ENCODE results near the gene DNAJC12.
A peak's percentile ranks its signal among the peaks of the same experiment; 100 is the strongest.
"Not testable (repeated sequence)": the region's sequence is repeated elsewhere in the genome, so short reads cannot be mapped to it uniquely, and the experiment has no call there.

DNAJC12 gene

DNA sequence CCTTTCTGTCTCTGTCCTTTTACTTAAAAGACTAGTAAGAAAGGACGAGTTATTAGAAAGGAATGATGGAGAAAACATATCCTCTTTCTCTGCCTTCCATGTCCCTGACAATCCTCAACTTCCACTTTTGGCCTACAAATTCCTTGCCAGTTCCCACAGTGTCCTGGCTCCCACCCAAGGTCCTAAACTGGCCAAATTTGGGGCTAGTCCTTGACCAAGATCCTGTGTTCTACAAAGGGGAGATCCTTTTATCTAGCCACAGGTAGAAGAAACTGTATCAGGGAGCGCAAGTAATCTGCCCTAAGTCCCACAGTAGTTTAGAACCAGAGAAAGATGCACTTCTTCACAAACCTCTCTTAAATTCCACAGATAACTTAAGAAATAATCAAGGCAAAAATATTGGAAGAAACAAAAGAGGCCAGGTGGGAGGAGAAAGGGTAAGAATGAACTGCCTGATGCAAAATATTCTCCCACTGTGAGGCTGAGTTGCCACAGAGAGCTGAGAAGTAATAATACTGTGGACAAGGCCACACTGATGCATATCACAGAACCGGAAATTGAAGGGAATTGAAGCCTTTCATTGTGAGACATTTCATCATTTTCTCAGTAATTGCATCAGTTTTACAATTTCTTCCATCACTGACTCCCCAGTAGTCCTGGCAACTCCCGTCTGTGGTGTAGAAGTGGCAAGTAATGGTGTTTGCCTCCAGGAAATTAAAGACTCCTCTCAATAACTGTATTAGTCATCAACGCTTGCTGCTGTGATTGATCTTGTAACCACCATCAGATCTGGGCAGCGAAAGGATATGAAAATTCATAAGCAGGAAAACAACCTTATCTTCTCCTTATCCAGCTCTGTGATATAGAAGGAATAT is 47.2 kb downstream of the DNAJC12 start:
- DNase-seq (ENCODE audit: low read depth), result peak; percentile 34

DNA sequence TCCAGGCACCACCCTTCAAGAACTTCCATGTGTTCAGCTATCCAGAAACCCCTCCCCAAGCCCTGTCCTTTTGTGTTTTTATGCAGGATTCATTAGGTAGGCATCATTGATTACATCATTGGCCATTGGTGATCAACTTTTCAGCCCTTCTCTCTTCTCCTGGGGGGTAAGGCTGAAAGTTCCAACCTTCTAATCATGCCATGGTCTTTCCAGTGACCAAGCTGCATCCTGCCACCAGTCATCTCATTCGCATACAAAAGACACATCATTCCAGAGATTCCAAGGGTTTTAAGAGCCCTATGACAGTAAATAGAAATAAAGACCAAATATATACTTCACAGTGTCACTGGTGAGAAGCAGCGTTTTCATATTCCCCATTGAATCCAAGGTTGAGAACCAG is 48.2 kb downstream of the DNAJC12 start:
- no peak for DNase-seq (ENCODE audit: low read depth)

DNA sequence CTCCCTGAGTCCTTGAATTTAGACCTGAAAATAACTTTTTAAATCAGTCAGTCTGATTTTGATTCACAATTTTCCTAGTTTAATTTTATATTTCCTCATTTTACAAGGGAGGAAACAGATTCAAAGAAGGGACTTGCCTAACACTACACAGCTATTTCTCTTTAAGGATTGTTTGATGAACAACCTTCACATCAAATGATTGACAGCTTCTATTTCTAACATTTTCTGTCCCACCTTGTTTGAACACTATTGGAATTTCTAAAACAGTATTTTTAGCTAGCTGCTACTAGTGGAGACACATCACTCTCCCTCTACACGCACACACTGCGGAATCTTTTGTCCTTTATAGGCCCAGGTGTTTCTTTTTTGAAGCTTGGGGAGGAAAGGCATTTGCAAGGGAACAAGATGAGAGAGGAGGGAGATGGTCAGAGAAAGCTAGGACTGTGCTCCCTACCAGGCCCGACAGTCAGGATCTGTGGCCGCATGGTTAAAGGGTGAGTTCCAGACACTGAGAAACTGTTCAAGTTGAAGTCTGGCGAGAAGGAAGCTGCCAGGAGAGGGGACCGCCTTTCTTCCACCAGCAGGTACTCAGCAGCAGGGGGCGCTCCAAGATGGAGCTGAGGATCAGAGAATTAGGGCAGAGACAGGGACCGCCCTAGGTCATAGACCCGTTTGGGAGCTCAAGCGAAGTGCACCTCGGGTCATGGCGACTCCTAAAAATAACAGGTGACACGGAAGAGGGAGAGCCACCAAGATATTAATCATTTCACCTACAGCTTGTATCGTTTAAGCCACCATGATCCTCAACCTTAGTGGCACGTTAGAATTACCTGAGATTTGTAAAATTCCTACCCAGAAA is 49.7 kb downstream of the DNAJC12 start:
- DNase-seq (ENCODE audit: low read depth), result peak; percentile 25

- DNase-seq (ENCODE audit: low read depth), result no peak
These were observed 52.9 kb downstream of the DNAJC12 start for GRCh38 chr10:67785098-67785497.

DNA sequence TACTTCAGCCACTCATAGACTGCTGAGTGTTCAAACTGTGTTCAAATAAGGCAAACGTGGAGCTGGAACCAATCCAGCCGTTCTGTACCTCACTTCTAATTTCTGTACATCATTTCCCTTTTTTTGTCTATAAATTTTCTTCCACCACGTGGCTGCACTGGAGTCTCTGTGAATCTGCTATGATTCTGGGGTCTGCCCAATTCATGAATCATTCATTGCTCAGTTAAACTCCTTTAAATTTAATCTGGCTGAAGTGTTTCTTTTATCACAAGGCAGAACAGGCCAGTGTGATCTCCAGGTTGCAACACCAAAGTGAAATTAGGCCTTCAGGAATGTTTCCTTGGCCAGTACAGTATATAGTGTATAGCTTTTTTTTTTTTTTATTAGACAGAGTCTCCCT is 53.5 kb downstream of the DNAJC12 start:
- DNase-seq (ENCODE audit: low read depth), result no peak

- DNase-seq (ENCODE audit: low read depth), result no peak
These were observed 54.2 kb downstream of the DNAJC12 start for GRCh38 chr10:67783606-67784294.

DNA sequence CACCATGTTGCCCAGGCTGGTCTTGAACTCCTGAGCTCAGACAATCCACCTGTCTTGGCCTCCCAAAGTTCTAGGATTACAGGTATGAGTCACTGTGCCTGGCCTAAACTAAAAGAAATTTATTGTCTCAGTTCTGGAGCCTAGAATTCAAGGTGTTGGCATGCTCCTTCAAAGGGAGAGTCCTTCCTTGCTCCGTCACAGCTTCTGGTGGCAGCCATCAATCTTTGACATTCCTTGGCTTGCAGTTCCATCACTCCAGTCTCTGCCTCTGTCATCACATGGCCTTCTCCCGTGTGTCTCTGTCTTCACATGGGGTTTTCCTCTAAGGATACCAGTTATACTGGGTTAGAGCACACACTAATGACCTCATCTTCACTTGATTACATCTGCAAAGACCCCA is 55.5 kb downstream of the DNAJC12 start:
- no peak for DNase-seq (ENCODE audit: low read depth)

GRCh38 chr10:67780759-67781538 is 57.0 kb downstream of the DNAJC12 start:
- no peak for DNase-seq (ENCODE audit: low read depth)

DNA sequence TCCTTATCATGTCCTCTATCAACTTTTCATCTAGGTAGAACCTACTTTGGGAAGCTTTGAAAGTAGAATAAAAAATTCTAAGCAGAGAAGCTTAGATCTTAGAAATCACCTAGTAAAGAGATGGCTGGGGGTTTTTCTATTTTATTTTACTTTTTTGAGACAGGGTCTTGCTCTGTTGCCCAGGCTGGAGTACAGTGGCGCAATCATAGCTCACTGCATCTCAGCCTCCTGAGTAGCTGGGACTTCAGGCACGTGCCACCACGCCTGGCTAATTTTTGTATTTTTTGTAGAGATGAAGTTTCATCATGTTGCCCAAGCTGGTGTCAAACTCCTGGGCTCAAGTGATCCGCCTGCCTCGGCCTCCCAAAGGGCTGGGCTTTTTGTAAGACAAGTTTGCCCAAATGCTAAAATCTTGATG is 57.8 kb downstream of the DNAJC12 start:
- DNase-seq (ENCODE audit: low read depth), result not testable (repeated sequence)

DNA sequence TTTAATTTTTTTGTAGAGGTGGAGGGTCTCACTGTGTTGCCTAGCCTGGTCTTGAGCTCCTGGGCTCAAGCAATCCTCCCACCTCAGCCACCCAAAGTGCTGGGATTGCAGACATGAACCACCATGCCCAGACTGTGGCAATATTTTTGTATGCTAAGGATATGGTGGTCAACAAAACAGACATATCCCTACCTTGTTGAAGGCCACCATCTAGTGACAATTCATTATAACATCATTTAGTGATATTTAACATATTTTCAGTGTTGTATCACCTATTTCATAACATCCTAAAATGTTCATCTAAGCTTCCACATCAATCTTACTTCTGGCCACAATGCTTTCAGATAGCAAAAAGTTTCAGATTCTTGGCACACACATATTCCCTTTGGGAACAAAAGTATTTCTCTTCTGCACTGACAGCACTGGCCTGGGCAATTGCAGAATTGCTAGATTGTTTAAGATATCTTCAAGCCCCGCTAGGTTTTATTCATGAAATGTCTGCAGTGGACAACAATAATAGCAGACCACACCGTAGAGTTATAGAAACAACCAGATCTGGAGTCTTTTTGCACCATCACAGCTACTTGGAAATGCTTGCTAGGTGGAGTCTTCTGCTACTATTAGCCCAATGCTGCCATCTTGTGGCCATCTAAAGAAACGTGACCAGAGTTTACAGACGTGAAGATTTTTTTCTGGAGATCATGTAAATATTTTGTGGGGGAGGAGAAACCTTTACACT is 58.4 kb downstream of the DNAJC12 start:
- DNase-seq (ENCODE audit: low read depth), result peak; percentile 46

- no peak for DNase-seq (ENCODE audit: low read depth)
These were observed 61.6 kb downstream of the DNAJC12 start for GRCh38 chr10:67776371-67776770.

GRCh38 chr10:67775279-67775678 is 62.7 kb downstream of the DNAJC12 start:
- DNase-seq (ENCODE audit: low read depth), result no peak

GRCh38 chr10:67772894-67773511 is 65.0 kb downstream of the DNAJC12 start:
- no peak for DNase-seq (ENCODE audit: low read depth)

DNA sequence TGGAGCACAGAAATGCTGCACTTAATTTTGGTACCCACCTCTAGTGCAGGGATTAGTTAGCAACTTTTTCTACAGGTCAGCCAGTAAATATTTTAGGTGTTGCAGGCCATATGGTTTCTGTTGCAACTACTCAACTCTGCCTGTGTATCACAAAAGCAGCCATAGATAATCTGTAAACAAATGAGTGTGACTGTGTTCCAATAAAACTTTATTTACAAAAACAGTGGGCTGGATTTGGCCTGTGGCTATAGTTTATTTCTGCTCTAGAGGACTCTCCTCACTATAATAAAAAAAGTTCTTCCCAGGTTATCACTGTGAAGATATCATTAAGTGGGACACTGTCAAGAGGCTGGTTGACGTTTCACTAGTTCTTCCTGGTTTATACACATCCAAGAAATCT is 65.8 kb downstream of the DNAJC12 start:
- no peak for DNase-seq (ENCODE audit: low read depth)

- DNase-seq (ENCODE audit: low read depth), result no peak
These were observed 66.8 kb downstream of the DNAJC12 start for GRCh38 chr10:67771200-67771599.

DNA sequence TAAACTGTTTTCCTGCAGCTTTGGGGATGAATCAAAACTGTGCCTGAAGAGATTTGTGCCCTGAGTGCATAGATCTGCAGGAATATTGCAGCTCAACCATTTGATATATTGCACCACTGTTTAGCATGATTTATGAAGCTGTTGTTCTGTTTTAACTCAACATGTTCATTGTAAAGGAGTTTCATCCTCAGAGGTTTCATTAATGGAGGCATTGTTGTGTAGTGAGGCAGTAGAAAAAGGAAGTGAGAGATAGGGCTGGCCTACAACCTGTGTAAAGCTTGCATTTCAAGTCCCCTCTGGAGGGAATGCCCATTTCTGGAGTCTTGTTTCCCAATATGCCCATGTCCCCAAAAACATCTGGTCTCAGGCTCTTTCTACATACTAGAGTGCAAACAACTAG is 67.5 kb downstream of the DNAJC12 start:
- DNase-seq (ENCODE audit: low read depth), result no peak

DNA sequence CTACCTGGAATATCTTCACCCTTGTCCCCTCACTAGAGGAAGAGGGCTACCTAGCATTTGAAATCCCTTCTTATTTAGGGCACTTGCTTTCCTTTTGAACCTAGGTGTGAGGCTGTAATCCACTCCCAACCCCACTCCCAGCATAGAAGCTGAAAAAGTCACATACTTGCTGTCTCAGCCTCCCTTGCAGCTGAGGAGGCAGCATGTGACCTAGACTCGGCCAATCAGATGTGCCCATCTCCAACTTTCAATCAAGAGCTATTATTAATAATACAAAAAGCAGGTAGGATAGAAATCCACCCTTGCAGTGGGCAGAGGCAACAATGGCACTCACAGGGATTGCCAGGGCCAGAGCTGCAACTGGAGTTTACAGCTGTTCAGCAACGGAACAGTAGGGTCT is 70.7 kb downstream of the DNAJC12 start:
- DNase-seq (ENCODE audit: low read depth), result no peak

DNA sequence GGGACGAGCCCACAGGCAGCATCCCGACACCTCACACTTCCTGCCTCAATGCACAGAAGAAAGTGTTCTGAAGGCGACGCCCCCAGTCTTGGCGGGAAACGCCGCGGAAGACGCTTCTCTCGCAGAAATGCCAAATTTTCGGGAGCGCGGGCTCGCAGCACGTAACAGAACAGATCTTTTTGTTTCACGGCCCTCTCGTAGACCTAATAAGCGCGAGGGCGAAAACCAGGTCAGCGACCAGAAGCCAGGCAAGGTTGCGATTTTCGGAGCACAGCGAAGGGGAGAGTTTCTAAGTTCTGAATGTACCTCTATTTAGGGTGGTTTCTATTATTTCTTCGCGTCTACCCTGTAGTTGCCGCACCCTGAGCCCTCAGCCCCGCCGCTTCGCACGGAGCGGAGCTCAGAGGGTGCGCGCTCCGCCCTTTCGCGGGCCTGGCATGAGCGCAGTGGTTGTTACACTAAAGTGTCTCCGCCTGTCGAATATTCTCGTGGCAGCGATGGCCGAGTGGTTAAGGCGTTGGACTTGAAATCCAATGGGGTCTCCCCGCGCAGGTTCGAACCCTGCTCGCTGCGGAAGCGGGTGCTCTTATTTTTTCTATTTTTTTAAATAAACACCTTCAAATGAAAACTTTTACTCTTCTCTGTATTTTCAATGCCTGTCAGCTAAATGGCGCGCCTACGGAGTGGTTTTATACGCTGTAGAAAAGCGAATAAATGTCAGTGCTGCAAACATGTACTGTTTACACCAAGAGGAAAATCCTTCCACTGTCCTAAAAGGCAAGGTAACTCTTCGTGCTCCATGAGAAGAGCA is 73.8 kb downstream of the DNAJC12 start:
- peak; percentile 86 for DNase-seq (ENCODE audit: low read depth)

DNA sequence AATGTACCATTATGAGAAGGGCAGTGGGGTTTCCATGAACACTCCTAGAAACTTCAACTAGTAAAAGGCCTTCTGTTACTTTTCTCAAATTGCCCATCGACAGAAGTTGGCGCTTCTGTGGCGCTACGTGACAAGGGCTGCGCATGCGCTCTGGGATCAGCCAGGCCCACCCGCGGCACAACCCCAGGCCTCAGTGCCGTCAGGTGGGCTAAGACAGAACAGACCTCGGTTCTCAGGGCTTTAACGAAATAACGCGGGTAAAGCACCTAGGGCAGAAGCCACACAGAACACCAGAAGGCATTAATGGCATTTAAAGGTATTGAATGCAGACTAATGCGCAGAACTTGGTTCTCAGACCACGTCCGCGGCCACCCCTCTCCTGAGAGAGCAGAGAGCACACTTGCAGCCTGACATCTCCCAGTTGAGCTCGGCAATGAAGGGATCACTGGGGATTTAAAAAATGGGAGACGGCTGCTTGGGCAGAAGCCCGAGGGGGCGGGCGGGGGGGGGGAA is 74.4 kb downstream of the DNAJC12 start:
- DNase-seq (ENCODE audit: low read depth), result peak; percentile 52
